Activated CD8-positive, alpha-beta memory T cell treated with anti-CD3 and anti-CD28 coated beads for 24 hours (primary cell): ENCODE measurements around the gene IL19.
A peak's percentile ranks its signal among the peaks of the same experiment; 100 is the strongest.
"Not testable (repeated sequence)": the region's sequence is repeated elsewhere in the genome, so short reads cannot be mapped to it uniquely, and the experiment has no call there.

Experiments used
- DNase-seq: peaks from one replicate; pipeline ENCODE4 v3.0.0-alpha.2; 2020

Gene IL19

DNA sequence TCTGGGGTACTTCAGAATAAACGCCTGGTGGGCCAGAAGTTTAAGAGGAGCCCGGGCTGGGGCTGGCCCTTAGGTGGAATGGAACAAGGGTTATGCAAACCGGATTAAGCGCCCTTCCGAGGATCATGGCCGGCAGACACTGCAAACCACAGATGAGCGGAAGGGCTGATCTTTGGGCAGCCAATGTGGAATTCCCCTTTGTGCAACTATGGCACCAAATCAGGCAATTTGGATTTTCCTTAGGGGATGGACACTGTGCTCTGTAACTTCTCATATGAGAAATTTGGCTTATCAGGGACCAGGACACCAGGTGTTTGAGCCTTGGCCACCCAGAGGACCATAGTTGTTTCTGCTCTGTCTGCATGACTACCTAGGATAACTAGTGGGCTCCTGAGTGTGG is 7.5 kb downstream of the IL19 start:
- no peak for DNase-seq

- DNase-seq: not testable (repeated sequence)
Observed at GRCh38 chr1:206778911-206779310, 8.3 kb downstream of the IL19 start.

- DNase-seq: no peak
Observed at GRCh38 chr1:206779638-206780037, 9.1 kb downstream of the IL19 start.

- peak; percentile 73 for DNase-seq
Observed at GRCh38 chr1:206782448-206782847, 11.9 kb downstream of the IL19 start.

- peak; percentile 60 for DNase-seq
Observed at GRCh38 chr1:206783506-206783905, 12.9 kb downstream of the IL19 start.

DNA sequence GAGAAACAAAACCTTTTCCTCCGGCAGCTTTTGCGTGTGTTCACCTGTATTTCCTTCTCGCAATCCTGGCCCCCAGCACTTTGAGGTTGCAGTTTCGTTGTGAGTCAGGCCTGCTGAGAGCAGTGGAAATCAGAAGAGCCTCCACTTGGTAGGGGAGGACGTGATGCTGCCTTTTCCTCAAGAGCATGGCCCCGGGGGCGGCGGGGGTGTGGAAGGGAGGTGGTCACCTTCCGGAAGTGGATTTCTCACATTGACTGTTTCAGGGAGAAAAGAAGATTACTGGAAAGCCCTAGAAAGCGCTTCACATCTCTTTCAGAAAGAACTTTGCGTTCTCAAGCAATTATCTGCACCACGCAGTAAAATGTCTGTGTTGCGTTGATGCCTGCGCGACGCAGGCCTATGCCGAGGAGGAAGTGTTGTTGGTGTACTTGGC is 13.9 kb downstream of the IL19 start:
- peak; percentile 91 for DNase-seq

DNA sequence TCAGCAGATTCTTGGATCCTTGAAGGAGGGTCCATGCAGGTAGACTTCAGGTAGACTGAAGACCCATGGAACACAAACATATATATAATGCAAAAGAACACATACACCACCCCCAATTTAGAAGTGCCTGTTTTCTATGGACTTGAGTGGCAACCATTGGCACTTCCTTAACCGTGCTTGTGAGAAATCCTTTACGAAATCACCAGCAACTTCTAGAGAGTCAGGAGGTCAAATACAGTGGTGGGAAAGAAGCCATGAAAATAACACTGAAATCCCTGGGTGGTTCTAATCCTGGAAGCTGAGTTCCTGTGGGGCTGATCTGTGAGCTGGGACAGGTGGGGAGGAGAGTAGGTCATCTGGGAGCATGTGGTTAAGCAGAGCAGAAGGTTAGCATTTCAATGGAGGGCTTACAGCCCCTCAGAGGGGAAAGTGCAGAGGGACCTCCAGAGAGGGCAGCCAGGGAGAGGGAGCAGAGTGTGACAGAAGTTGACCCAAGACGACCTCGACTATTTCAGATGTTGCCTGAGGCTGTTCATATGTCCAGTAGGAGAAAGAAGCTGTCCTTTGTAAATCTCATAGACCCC is 14.7 kb downstream of the IL19 start:
- peak; percentile 52 for DNase-seq

GRCh38 chr1:206786212-206786886 is 15.8 kb downstream of the IL19 start:
- DNase-seq: peak; percentile 61

DNA sequence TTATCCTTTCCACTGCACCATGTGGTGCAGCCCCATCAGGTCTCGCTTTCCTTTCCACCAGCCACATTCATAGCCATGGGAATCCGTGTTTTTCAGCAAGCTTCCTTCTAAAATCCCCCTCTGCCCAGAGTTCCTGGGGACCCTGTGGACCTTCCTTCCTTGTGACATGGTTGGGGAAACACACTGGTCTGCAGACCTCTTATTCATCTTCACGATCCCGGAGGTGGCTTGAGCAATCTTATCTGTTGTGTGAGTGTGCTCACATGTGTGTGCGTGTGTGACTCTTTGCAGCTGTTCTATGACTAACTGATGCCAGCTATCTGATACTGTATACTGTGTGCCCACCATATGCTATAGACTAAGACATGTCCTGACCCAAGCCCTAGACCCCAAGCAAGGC is 17.3 kb downstream of the IL19 start:
- DNase-seq: peak; percentile 53

- peak; percentile 50 for DNase-seq
Observed at GRCh38 chr1:206788487-206789050, 18.0 kb downstream of the IL19 start.

DNA sequence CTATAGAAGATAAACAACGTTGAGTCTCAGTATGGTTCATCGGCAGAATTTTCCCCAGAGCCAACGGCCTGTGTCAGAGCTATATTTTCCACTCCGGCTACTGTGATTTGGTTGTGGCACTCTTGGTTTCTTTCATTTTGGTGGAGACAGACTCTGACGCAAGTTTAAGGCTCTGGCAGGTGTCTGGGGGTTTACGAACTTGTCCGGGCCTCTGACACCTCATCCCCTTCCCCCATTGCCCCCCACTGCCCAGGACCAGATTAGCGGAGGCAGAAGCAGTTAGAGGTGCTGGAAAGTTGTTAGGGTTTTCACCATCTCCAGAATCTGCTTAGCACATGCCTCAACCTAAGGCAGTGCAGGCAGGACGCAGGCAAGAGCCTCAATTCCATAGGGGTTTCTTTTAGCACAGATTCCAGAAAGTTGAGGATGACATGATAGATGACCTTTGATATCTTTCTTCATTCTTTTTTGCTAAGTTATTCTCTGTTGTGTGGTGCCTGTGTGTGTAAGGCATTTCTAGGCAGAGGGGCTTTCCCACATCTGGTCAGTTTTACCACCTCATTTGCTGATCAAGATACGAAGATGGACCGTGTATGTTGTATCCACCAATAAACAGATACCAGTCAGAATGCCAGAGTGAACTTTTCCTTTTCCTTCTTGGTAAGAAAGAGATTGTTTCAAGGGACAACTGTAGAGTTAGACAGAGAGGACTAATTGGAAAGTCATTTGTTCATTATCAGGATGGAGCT is 20.1 kb downstream of the IL19 start:
- peak; percentile 56 for DNase-seq

GRCh38 chr1:206792939-206793607 is 22.5 kb downstream of the IL19 start:
- DNase-seq: peak; percentile 37

GRCh38 chr1:206793620-206794019 is 23.0 kb downstream of the IL19 start:
- no peak for DNase-seq

DNA sequence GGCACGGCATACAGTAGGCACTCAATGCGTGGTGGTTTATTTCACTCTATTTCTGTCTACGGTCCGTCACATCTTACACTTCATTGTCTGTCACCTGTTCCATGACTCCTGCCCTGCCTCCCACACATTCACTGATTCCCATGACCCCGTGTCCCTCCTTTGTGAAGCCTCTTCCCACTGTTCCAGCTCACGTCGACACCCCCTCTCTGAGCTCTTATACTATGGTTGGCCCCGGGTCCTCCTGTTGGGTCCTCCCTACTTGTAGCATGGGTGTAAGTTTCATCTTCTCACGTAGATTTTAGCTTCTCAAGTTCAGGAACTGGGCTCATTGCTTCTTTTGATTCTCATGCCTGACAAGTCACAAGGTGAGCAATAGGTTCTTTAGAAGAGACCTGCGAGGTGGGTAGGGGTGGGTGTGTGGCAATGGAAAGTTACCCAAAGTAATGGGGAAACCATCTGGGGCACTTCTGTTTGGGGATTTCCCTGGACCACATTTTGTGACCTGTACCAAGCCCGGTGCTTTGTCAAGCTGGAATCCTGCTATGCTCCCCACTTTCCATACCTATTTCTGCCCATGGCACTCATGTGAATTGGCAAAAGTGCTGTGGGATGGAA is 23.8 kb downstream of the IL19 start:
- no peak for DNase-seq

GRCh38 chr1:206796116-206796515 is 25.5 kb downstream of the IL19 start:
- no peak for DNase-seq

GRCh38 chr1:206796981-206797402 is 26.4 kb downstream of the IL19 start:
- no peak for DNase-seq

GRCh38 chr1:206797534-206798383 is 27.2 kb downstream of the IL19 start:
- DNase-seq: no peak

DNA sequence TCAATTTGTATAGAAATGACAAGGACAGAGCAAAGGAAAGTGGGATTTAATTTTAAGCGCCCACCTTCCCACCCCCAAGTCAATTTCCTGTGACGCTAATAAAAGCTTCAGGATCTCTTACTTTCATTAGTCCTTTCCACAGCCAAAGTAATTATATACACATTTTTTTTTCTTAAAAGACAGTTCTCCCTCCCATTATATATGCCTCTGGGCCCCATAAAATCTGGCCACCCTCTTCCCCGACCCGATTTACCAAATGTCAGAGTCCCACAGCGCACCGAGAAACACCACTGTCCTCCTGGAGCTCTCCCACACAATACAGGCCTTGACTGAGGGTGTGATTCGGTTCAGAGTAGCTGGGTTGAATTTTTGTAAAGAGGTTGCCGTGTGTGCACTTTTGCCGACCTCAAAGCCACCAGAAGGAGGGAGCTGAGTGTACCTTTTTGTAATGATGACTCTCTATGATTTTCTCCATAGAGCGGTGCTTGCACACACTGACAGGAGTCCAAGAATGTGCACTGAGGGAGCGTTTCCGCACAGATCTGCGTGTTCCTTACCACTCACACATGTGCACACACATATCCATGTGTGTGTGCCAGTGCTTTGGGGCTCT is 27.9 kb downstream of the IL19 start:
- no peak for DNase-seq

GRCh38 chr1:206799311-206799710 is 28.7 kb downstream of the IL19 start:
- no peak for DNase-seq

DNA sequence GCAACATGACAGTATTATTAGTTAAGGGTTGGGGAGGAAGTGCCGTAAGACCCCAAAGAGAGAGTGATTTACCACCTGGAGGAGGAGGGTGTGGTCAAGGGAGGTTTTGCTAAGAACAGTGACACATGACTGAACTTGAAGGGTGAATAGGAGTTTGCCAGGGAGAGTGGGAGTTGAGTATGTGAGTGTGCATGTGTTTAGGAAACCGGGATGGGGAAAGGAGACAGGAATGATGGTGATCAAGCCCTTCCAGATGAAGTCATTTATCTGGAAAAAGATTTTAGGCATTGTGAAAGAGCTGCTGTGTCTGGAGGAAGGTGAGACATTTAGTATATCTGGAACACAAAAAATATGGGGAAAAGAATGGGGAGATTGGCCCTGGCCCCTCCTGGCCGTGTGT is 29.8 kb downstream of the IL19 start:
- no peak for DNase-seq

DNA sequence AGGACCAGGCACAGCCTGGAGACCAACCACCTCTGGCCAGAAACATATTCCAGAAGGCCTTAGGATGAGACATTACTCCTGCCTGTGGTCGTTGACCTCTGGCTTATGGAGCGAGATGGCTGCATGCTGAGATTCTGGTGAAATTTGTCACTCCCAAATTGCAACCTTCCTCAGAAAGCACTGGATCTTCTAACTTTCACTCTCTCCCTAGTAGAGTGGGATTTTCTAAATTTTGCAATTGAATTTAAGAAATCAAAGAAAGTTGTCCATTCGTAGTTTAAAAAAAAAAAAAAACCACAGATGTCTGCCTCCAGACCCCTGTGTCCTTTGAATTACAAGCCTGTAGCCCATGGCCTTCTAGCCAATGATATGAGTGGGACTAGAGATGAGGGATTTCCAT is 30.3 kb downstream of the IL19 start:
- DNase-seq: no peak
